Stimulated activated CD8-positive, alpha-beta memory T cell treated with anti-CD3 and anti-CD28 coated beads, Interleukin-7, amount 100 ng/mL, for 48 hours (primary cell): ENCODE results near the gene VSNL1.

Experiments
- DNase-seq, 2 donors: peaks; one replicate each; pipeline ENCODE4 v3.0.0-alpha.2; 2020; ENCODE audit warnings: low read depth in 1 of 2; ENCODE audit errors: extremely low read depth in 1 of 2

VSNL1 gene

DNA sequence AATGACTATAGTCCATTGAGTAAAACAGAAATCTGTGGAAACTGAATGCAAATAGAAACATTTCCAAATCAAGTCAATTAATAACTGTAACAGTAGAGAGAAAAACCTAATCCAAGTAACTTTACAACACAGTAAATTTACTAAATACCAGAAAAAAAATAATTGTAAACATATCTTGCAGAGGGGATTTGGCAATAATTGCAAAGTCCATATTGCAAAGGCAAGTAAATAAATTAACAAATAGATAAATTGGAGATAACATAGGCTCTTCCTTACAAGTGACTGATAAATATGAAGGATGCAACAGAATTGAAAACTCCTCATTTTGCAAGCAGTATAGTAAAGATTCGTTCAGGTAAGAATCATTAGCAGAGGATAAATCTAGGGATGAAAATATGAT is 148.1 kb downstream of the VSNL1 start:
- no peak for DNase-seq

GRCh38 chr2:17689010-17689409 is 148.5 kb downstream of the VSNL1 start:
- no peak for DNase-seq

DNA sequence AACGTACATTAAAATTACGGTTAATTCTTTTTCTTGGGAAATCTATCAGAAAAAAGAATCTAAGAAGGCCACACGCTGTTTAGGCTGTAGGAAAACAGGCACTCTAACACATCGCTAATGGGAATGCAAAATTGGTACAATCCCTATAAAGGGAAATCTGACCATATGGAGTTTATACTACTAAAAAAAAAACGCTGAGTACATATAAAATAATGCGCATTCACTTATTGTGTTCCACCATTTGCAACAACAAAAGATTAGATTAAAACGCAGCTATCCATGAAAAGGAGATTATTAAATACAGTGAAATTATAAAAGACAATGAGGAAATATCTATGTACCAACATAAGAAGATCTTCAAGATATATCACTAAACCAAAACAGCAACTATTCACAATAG is 150.3 kb downstream of the VSNL1 start:
- DNase-seq, result no peak
